Measurements from ENCODE around the gene FTSJ1. TPM values are rescaled to one million over a fixed set of nuclear protein-coding genes. Genes with fewer than 3 reads are reported as not detected.

The FTSJ1 gene
- total and polyA plus RNA-seq, 2 of the 4 experiments (the other 2 are of a cell fraction): 50.8 to 59.9 TPM

DNA sequence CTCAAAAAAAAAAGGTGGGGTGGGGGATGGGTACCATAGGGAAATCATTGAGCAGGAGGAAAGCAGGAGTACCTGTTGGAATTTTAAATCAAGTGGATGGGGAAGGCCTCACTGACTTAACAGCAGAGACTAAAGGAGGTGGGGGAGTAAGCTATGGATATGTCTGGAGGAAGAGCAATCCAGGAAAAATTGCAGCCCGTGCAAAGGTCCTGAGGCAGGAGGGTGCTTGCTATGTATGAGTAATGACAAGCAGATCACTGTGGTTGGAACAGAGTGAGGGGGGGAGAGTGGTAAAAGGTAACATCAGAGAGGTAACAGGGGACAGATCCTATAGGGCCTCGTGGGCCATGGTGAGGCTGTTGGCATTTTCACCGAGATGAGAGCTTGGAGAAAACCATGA, 4.1 kb downstream of the FTSJ1 start:
- Histone ChIP-seq H4K20me1 (ENCODE audit: insufficient read depth, low read length) (no peaks in the 10 kb centered on the region; the same call in 1 of the 2 replicates), H3K27me3 (ENCODE audit: control insufficient read depth, insufficient read depth, low read length) (no peaks in the 10 kb centered on the region), H3K4me3 (ENCODE audit: insufficient read depth, low read depth, low read length) (no peak overlapping the region), H4K5ac (ENCODE audit: low read depth, low read length) (no peak overlapping the region), H4K91ac (ENCODE audit: insufficient read depth, low read depth, low read length) (no peak overlapping the region), H2AK9ac (replicated peaks; ENCODE audit: low read depth, low read length, poor library complexity) (no peak overlapping the region), H3K4ac (ENCODE audit: low read depth, low read length) (no peak overlapping the region), H4K8ac (ENCODE audit: low read depth in 2 of 2, low read length in 2 of 2) (no peak overlapping the region), H2BK15ac (ENCODE audit: low read depth, low read length) (no peak overlapping the region), H3K4me1 (ENCODE audit: control insufficient read depth, insufficient read depth, low read length) (no peaks in the 10 kb centered on the region), H3K36me3 (ENCODE audit: control insufficient read depth, insufficient read depth, low read length) (peaks cover 13% of the 10 kb centered on the region; the same call in 1 of the 2 replicates), H2BK20ac (ENCODE audit: low read depth, low read length) (no peak overlapping the region), H3K9ac (ENCODE audit: low read depth, low read length) (no peak overlapping the region), H3K4me2 (ENCODE audit: low read depth, low read length) (no peak overlapping the region), H3K79me1 (ENCODE audit: low read depth in 1 of 2, low read length in 2 of 2) (peaks cover 0 to 23% of the 10 kb centered on the region in 2 experiments; a peak in 2 of 4 replicates), H2BK120ac (ENCODE audit: low read depth, low read length) (no peak overlapping the region), H3K27ac (ENCODE audit: insufficient read depth, low read length) (no peak overlapping the region), H2AFZ (replicated peaks; ENCODE audit: low read length, poor library complexity) (no peak overlapping the region), H2BK5ac (ENCODE audit: low read depth, low read length, poor library complexity, severe bottlenecking) (no peak overlapping the region), H3K56ac (ENCODE audit: extremely low read depth, insufficient read depth, low read length) (no peak overlapping the region), H3K23ac (ENCODE audit: low read depth, low read length) (no peak overlapping the region), H3K18ac (ENCODE audit: low read depth, low read length) (no peak overlapping the region), H3K9me3 (ENCODE audit: control insufficient read depth, insufficient read depth, low read length) (no peaks in the 10 kb centered on the region), H2AK5ac (ENCODE audit: low read depth, low read length) (no peak overlapping the region), H3K9me1 (ENCODE audit: insufficient read depth, low read length) (peaks cover 7% of the 10 kb centered on the region), H3K14ac (replicated peaks; ENCODE audit: low read depth, low read length) (no peak overlapping the region)
- intact Hi-C loops (cut with micrococcal nuclease): no loop called here
- in situ Hi-C loops (cut with MboI; ENCODE audit: low sequenced_read_pairs): no loop called here
- ChIA-PET CTCF (no interaction called here), POLR2A (ENCODE audit: unreplicated experiment) (no interaction called here)
- dilution Hi-C loops (cut with HindIII; ENCODE audit: low sequenced_read_pairs, unreplicated experiment): no loop called here
- no peak for DNase-seq
- TF ChIP-seq FOS (IDR thresholded peaks at IDR 0.05; ENCODE audit: low read depth, low read length) (no peak), POLR2A (IDR thresholded peaks at IDR 0.05; ENCODE audit: low read depth, low read length) (no peak), RFX5 (IDR thresholded peaks at IDR 0.05; ENCODE audit: low read depth, low read length) (no peak), NFE2L2 (IDR thresholded peaks at IDR 0.05; ENCODE audit: low read depth, low read length) (no peak), MAFK (IDR thresholded peaks at IDR 0.05; ENCODE audit: low read depth, low read length) (no peak), RAD21 (IDR thresholded peaks at IDR 0.05; ENCODE audit: low read length) (no peak), CHD1 (IDR thresholded peaks at IDR 0.05; ENCODE audit: low read depth, low read length) (no peak), MAZ (IDR thresholded peaks at IDR 0.05; ENCODE audit: borderline replicate concordance, low read depth, low read length) (no peak)
- TF ChIP-seq, protein P1, sequence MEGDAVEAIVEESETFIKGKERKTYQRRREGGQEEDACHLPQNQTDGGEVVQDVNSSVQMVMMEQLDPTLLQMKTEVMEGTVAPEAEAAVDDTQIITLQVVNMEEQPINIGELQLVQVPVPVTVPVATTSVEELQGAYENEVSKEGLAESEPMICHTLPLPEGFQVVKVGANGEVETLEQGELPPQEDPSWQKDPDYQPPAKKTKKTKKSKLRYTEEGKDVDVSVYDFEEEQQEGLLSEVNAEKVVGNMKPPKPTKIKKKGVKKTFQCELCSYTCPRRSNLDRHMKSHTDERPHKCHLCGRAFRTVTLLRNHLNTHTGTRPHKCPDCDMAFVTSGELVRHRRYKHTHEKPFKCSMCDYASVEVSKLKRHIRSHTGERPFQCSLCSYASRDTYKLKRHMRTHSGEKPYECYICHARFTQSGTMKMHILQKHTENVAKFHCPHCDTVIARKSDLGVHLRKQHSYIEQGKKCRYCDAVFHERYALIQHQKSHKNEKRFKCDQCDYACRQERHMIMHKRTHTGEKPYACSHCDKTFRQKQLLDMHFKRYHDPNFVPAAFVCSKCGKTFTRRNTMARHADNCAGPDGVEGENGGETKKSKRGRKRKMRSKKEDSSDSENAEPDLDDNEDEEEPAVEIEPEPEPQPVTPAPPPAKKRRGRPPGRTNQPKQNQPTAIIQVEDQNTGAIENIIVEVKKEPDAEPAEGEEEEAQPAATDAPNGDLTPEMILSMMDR (conservative IDR thresholded peaks at IDR 0.05; ENCODE audit: low read depth, low read length): no peak
- TF ChIP-seq, protein P2, sequence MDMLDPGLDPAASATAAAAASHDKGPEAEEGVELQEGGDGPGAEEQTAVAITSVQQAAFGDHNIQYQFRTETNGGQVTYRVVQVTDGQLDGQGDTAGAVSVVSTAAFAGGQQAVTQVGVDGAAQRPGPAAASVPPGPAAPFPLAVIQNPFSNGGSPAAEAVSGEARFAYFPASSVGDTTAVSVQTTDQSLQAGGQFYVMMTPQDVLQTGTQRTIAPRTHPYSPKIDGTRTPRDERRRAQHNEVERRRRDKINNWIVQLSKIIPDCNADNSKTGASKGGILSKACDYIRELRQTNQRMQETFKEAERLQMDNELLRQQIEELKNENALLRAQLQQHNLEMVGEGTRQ (IDR thresholded peaks at IDR 0.05; ENCODE audit: low read depth, low read length): no peak
- TF ChIP-seq, protein P3, sequence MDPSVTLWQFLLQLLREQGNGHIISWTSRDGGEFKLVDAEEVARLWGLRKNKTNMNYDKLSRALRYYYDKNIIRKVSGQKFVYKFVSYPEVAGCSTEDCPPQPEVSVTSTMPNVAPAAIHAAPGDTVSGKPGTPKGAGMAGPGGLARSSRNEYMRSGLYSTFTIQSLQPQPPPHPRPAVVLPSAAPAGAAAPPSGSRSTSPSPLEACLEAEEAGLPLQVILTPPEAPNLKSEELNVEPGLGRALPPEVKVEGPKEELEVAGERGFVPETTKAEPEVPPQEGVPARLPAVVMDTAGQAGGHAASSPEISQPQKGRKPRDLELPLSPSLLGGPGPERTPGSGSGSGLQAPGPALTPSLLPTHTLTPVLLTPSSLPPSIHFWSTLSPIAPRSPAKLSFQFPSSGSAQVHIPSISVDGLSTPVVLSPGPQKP (IDR thresholded peaks at IDR 0.05; ENCODE audit: borderline replicate concordance, low read depth, low read length): no peak
- WGBS, 2 experiments (ENCODE audit: extremely low coverage in 2 of 2, insufficient read length in 1 of 2): 80% methylated on average over 2 of the region's 3 CpGs; no CpG with 5 or more reads in 1 of the 2 experiments
- no peak for ATAC-seq (ENCODE audit: low read depth)
- BruUV-seq (replicated peaks): no TSS peak
